COR-L47 (cell line): ENCODE data around the gene C3.
A peak's percentile ranks its signal among the peaks of the same experiment; 100 is the strongest.
"Not testable (repeated sequence)": the region's sequence is repeated elsewhere in the genome, so short reads cannot be mapped to it uniquely, and the experiment has no call there.

ENCODE experiments used
- DNase-seq: peaks from one replicate; lab custom pipeline; 2025; lab: John Stamatoyannopoulos, UW

C3 gene

DNA sequence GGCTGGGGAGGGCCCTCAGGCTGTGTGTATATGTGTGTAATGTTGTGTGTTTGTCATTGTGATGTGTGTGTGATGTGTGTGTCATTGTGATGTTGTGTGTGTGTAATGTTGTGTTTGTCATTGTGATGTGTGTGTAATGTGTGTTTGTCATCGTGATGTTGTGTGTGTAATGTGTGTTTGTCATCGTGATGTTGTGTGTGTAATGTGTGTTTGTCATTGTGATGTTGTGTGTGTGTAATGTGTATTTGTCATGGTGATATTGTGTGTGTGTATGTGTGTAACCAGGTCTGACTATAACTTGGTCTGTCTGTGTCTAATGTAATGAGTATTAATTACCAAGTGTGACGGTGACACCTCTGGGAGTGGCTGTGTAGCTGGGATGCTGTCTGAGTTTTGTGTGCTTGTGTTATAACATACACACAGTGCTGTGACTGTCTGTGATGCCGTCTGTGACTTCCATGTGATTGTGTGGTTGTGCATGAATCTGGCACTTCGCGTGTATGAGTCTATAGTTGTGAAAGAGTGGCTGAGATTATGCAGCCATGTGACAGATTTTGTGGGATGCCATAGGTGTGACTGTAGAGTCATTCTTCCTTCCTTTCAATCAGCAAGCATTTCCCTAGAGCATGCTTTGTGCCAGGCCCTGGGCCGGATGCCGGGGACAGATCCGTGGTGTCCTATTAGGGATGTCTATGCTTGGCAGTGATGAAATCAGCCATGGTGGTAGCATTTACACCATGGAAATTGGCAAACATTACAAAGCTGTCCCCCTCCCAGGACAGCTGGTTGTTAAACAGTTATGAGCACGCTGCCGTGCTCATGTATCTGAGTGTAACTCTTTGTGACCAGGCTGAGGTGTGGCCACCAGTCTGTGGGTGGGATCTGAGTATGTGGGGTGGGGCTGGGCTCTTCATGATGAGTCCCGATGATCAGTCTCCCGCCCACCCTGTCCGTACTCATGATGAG is 56.9 kb downstream of the C3 start:
- no peak for DNase-seq

DNA sequence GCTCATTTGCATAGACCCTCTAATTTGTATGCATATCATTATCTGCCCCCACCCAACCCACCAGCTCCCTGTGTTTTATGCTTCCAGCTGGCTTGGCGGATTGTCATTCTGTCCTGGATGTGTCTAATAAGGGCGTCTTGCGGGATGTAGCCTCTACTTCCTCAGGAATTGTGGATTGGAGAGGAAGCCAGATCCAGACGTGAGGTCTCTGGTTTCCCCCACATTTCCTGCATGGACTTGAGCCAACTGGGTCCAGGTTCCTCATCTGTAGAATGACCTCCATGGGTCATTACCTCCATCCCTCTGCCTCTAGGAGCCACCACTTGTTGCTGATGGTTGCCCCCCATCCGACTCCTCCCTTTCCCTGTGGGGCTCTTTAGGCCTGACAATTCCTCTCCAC is 57.7 kb downstream of the C3 start:
- no peak for DNase-seq

DNA sequence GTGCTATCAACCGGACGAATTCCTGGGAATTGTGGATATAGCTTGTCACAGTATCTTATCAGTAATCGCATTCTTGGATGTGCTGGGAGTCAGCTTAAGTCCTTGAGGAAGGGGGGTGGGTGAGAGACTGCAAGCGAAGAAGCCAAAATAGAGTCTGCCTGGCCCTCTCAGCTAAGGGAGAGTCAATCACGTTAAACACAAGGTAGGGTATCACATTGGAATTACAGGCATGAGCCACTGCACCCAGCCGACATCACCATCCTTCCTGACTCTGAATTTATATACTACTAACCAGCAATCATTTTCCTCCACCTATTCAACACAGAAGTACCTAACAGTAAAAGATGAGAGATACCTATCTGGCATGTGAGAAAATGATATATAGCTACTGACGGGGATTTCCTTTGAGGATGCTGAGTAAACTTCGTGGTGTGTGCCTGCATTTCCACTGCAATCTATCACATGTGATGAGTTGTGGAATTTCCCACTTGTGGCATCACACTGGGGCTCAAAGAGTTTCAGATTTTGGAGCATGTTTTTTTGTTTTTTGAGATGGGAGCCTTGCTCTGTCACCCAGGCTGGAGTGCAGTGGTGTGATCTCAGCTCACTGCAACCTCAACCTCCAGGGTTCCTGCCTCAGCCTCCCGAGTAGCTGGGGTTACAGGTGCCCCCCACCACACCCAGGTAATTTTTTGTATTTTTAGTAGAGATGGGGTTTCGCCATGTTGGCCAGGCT is 58.8 kb downstream of the C3 start:
- DNase-seq, result not testable (repeated sequence)

DNA sequence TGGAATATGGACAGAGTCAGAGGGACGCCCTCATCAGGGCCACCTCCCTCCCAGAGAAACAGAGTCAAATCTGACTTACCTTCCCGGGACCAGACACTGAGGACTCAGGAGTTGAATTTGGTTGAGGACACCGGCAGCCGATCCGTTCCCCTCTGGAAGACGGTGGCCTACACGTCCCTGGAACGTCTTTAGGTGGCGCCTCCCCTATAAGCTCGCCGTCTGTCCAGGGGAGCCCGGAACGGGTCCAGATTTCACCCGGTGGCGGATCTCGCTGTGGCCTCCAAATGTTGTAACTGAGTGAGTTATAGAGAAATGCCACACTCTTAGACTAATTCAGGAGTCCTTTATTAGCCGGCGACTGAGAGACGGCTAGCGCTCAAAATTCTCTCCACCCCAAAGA is 59.5 kb downstream of the C3 start:
- DNase-seq, result no peak

DNA sequence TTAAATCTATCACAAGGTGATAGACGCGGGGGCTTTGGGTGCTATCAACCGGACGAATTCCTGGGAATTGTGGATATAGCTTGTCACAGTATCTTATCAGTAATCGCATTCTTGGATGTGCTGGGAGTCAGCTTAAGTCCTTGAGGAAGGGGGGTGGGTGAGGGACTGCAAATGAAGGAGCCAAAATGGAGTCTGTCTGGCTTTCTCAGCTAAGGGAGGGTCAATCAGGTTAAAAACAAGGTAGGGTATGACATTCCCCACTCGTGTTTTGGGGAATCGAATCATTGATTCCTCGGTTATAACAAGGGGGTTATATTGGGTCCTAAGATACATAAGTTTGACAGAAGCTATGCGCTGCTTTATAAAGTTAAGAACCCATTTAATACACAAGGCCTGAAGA is 64.1 kb downstream of the C3 start:
- DNase-seq, result not testable (repeated sequence)

DNA sequence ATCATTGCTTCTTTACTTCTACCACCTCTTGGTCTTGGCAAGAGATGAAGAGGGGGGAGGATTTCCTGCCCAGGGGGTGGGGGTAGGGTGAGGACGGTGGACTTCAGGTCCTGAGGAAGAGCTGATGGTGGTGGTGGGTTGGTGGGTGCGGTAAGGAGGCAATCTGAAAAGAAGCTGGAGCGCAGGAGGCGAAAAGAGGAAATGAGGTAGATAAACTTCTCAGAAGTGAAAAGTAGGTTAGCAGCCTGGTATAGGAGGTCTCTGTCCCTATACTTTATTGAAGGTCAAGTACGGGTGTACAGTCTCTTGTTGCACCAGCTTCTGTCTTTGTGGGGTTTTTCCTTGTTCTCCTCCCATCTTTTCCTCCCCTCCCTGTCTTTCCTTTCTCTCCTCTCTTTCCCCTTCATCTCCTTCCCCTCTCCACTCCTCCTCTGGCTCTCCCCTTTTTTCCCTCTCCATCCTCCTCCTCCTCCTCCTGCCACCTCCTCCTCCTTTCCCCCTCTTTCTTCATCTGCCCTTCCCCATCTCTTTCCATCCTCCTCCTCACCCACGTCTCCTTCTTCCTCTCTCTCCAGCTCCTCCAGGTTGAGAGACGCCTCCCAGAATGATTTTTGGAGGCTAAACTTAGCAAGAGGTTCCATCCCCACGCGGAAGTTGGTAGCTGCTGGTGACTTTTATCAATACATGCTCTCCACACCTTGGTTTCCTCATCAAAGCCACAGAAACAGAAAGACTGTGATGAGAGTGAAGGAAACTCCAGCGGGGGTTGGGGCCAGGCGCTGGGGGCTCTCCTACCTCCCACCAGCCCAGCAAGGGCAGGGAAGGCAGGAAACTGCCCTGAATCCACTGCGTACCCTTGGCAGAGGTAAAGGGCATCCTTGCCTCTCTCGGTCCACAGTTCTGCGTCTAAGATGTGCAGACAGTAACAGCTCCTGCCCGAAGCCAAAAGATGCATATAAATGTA is 65.8 kb downstream of the C3 start:
- DNase-seq, result no peak

DNA sequence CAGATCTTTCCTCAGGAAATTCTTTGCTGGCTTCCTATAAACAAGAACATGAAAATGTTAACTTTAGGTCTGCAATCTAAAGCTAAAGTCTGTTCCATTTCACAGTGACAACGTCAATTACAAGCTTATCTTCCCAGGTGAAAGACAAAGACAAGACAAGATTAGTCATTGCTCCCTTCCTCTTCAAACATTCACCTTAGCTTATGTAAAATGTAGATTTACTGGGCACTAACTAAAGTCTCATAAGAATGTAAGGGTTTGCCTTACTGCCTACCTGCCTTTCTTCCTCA is 67.7 kb downstream of the C3 start:
- DNase-seq, result no peak

DNA sequence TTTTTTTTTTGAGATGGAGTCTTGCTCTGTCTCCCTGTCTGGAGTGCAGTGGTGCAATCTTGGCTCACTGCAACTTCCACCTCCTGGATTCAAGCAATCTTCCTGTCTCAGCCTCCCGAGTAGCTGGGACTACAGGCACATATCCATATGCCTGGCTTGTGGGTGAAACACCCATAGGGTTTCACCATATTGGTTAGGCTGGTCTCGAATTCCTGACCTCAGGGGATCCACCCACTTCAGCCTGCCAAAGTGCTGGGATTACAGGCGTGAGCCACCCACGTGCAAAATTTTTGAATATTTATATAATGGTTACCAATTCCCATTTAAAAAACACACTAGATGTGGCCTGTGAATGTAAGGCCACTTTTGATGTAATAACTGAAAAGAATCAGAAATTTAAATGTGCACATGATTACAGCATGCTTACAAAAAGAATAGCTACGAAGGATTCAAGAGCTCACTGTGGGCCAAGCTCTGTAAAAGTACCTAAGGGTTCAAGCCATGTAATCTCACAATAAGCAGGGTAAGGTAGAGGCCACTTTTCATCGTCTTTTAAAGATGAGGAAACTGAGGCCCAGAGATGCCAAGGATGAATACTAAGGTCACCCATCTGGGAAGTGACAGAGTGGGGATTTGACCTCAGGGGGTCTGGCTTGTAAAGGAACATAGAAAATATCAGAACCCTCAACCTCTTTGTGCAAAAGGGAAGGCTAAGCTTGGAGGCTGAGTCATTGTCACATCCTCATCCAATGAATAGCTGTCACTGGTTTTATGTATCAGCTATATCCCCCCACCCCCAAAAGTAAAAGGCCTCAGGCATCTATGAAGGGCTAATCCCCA is 68.3 kb downstream of the C3 start:
- DNase-seq, result no peak

DNA sequence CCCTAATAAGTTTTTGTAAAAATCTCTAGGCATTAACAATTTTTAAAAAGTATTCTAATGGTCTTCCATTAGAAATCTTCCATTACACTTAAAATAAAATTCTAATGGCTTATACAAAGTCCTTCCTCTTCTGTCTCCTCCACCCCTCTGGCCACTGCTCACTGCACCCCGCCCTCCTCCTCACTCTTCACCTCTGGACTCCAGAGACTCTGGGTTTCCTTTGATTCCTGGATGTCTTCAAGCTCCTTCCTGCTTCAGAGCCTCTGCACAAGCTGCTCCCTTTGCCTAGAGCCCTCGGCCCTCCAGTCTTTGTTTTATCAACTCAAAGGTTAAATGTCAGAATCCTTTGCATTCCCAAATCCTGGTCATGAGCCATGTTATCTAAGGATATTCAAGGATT is 71.3 kb downstream of the C3 start:
- no peak for DNase-seq

DNA sequence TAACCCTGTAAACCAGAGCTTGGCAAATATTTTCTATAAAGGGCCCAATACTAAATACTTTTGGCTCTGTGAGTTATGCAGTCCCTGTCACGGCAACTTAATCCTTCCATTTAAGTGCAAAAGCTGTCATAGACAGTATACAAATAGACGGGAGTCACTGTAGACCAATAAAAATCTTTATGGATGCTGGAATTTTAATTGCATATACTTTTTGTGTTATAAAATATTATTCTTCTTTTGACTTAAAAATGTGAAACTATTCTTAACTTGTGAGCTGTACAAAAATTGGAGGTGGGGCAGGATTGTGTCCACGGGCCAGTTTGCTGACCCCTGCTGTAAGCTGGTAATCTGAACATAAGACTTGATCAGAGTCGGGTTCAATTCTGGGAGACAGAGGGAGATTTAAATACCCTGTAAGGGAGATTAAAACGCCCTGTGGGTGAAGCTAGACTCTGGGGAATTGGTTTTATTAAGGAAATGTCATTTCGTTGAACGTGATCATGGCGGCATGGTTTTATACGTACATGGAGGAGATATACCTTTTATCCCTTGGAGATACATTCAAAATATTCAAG is 72.2 kb downstream of the C3 start:
- DNase-seq, result no peak

DNA sequence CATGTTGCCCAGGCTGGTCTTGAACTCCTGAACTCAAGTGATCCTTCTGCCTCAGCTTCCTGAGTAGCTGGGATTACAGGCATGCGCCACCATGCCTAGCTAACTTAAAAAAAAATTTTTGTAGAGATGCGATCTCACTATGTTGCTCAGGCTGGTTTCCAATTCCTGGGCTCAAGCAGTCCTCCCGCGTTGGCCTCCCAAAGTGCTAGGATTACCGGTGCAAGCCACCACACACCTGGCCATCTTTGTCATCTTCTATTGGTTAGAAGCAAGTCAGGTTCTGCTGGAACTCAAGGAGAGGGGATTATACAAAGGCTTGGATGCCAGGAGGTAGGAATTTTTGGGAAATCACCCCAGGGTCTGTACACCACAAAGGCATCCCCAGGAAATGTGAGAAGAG is 75.7 kb downstream of the C3 start:
- DNase-seq, result no peak

DNA sequence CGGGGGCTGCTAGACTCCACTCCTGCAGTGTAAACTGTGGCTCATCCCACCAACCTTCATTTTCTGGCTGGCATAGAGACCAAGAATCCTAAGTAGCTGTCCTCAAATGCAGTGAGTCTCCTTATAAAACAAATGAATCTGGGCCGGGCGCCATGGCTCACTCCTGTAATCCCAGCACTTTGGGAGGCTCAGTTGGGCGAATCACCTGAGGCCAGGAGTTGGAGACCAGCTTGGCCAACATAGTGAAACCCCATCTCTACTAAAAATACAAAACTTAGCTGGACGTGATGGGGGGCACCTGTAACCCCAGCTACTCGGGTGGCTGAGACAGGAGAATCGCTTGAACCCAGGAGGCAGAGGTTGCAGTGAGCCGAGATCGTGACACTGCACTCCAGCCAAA is 80.1 kb downstream of the C3 start:
- DNase-seq, result not testable (repeated sequence)

DNA sequence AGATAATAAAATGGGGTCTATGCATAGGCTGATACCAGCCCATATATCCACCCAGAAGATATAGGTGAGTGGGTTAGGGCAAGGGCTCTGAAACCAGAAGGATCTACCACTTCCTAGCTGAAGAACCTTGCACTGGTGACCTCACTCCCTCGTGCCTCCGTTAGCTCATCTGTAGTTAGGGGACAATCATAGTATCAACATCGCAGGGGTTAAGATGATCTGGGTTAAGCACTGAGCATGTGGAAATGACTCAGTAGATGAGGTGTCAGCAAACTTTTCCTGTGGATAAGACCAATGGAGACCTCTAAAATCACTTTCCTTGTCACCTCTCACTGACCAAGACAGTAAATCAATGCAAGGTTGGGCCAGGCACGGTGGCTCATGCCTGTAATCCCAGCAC is 81.0 kb downstream of the C3 start:
- DNase-seq, result no peak

DNA sequence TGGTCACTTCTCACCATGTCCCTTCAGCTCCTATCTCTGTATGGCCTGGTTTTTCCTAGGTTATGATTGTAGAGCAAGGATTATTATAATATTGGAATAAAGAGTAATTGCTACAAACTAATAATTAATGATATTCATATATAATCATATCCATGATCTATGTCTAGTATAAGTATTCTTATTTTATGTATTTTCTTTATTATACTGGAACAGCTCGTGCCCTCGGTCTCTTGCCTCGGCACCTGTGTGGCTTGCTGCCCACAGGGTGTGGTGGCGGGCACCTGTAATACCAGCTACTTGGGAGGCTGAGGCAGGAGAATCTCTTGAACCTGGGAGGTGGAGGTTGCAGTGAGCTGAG is 87.0 kb downstream of the C3 start:
- DNase-seq, result not testable (repeated sequence)

DNA sequence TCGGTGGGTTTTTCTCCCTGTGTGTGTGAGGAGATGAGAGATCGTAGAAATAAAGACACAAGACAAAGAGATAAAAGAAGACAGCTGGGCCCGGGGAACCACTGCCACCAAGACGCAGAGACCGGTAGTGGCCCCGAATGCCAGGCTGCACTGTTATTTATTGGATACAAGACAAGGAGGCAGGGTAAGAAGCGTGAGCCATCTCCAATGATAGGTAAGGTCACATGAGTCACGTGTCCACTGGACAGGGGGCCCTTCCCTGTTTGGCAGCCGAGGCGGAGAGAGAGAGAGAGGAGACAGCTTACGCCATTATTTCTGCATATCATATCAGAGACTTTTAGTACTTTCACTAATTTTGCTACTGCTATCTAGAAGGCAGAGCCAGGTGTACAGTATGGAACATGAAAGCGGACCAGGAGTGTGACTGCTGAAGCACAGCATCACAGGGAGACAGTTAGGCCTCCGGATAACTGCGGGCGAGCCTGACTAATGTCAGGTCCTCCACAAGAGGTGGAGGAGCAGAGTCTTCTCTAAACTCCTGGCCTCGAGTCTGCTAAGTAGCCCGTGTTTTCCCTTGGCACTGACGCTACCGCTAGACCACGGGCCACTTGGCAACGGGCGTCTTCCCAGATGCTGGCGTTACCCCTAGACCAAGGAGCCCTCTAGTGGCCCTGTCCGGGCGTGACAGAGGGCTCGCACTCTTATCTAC is 87.5 kb downstream of the C3 start:
- peak; percentile 22 for DNase-seq

DNA sequence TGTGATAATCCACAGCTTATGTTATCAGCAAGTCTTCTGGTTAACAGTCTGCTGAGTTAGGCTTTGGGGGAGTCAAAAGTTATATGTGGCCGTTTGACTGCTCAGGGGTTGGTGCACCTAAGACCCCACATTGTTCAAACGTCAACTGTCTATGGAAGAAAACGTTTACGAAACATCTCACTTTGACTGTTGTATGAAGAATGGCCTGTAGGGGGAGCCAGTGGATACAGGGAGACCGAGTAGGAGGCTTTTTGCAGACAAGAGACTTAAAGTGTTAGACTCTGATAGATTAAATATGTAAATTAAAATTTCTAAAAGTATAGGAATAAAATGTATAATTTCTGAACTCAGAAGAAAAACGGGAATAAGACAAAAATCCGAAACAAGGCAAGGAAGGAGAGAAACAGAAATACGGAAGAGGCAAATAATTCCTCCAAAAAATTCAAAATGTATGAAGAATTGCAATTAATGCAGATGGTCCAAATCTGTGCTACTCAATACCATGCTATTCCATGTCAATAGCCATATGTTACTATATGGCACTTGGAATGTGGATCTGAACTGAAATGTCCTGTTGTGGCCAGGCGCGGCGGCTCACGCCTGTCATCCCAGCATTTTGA is 88.3 kb downstream of the C3 start:
- peak; percentile 25 for DNase-seq
